GM10266 (cell line): ENCODE measurements around the gene GMEB1.

ENCODE experiments used
- DNase-seq: peaks from one replicate; pipeline ENCODE4 v3.0.0; 2012; ENCODE audit errors: extremely low spot score
- TF ChIP-seq, protein P1 (sequence below): IDR thresholded peaks from 2 replicates; pipeline ENCODE4 v1.5.1; 2012; ENCODE audit warnings: mild to moderate bottlenecking, low read depth; ENCODE audit not compliant: control insufficient read depth, insufficient read depth; ENCODE audit errors: missing control alignments

GMEB1 gene

DNA sequence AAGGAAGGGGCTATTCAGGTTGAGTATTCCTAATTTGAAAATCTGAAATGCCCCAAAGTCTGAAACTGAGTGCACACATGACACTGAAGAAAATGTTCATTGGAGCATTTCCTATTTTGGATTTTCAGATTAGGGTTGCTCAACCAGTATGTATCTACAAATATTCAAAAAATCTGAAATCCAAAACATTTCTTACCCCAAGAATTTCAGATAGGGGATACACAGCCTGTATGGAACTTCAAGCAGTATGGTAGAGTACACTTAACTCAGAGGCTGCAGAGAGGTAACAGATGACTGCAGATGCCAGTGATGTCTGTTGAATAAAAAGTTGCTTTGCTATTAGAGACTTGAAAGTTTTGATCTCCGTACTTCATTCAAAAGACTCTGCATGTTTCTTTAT lies 87.1 kb downstream of the GMEB1 start:
- TF ChIP-seq, protein P1, sequence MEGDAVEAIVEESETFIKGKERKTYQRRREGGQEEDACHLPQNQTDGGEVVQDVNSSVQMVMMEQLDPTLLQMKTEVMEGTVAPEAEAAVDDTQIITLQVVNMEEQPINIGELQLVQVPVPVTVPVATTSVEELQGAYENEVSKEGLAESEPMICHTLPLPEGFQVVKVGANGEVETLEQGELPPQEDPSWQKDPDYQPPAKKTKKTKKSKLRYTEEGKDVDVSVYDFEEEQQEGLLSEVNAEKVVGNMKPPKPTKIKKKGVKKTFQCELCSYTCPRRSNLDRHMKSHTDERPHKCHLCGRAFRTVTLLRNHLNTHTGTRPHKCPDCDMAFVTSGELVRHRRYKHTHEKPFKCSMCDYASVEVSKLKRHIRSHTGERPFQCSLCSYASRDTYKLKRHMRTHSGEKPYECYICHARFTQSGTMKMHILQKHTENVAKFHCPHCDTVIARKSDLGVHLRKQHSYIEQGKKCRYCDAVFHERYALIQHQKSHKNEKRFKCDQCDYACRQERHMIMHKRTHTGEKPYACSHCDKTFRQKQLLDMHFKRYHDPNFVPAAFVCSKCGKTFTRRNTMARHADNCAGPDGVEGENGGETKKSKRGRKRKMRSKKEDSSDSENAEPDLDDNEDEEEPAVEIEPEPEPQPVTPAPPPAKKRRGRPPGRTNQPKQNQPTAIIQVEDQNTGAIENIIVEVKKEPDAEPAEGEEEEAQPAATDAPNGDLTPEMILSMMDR, result no peak
- DNase-seq, result no peak

GRCh38 chr1:28756846-28757245 lies 88.3 kb downstream of the GMEB1 start:
- TF ChIP-seq, protein P1, result no peak
- no peak for DNase-seq

DNA sequence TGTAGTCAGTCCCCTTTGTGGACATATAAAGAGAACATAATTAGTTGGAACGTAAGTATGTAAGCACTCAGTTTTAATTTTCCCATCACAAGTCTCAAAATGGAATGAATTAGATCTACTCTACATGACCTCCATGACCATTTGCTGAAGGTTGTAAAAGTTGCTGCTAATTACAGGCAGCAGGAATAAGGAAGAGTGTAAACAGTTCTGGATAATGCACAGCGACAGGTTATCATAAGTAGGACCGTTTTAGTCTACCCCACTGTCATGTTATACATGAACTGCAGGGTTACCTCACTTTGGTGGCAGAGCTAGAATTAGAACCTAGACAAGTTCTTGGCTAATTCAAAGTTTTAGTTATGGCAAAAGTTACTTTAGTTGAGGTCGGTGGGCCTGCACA lies 89.8 kb downstream of the GMEB1 start:
- TF ChIP-seq, protein P1, result no peak
- no peak for DNase-seq

DNA sequence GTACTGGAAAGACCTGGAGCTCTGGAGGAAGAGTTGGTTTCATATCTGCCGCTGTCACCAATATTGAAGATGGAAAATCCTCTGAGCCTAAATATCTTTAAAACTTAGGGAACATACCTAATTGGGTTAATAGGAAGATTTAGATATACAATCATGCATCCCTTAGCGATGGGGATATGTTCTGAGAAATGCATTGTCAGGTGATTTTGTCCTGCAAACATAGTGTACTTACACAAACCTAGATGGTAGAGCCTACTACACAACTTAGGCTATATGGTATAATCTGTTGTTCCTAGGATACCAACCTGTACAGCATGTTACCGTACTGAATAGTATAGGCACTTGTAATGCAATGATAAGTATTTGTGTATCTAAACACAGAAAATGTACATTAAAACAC lies 90.7 kb downstream of the GMEB1 start:
- no peak for DNase-seq
- TF ChIP-seq, protein P1, result no peak

- TF ChIP-seq, protein P1, result no peak
- DNase-seq, result no peak
Measured at GRCh38 chr1:28761189-28761588, 92.6 kb downstream of the GMEB1 start.

- DNase-seq, result no peak
- TF ChIP-seq, protein P1, result no peak
Measured at GRCh38 chr1:28766532-28767183, 98.1 kb downstream of the GMEB1 start.
